ENCODE measurements around the gene KRTAP13-1. TPM values are rescaled to one million over a fixed set of nuclear protein-coding genes. Genes with fewer than 3 reads are reported as not detected.

The KRTAP13-1 gene
- total and polyA plus RNA-seq, 2 of the 4 experiments (the other 2 are of a cell fraction), result not detected

DNA sequence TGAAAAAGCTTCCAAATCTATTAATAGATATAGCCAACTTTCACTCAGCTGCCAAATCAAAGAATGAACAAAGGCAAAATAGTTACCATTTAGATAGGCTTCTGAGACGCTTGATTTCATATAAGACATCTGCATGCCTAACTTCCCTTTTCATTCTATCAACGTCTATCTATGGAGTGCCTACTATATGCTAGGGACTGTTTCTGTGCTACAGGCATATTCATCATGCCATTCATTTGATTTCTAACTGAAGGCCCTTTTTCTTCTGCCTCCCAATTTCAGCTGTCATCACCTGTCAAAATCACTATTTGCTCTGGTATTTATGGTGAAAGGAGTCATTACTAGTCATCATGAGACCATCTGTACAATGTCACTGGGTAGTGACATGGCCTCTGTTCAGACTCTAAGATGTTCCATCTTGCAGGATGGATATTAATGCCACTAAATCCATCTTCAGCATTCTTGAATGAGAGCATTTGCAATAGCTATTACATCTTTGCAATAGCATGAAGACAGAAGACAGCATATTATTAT is 4.3 kb upstream of the KRTAP13-1 start:
- in situ Hi-C loops (cut with MboI; ENCODE audit: low sequenced_read_pairs) (no loop called here), intact Hi-C loops (cut with micrococcal nuclease) (no loop called here), dilution Hi-C loops (cut with HindIII; ENCODE audit: low sequenced_read_pairs, unreplicated experiment) (no loop called here)
- H2AK9ac ChIP-seq (replicated peaks; ENCODE audit: low read depth, low read length, poor library complexity), result no peak overlapping the region
- H3K27ac ChIP-seq (ENCODE audit: insufficient read depth, low read length), result no peak overlapping the region
- H3K14ac ChIP-seq (replicated peaks; ENCODE audit: low read depth, low read length), result no peak overlapping the region
- TF ChIP-seq FOS (IDR thresholded peaks at IDR 0.05; ENCODE audit: low read depth, low read length) (no peak), MXI1 (IDR thresholded peaks at IDR 0.05; ENCODE audit: borderline replicate concordance, low read depth, low read length) (no peak), CHD1 (IDR thresholded peaks at IDR 0.05; ENCODE audit: low read depth, low read length) (no peak), RFX5 (IDR thresholded peaks at IDR 0.05; ENCODE audit: low read depth, low read length) (no peak), BHLHE40 (IDR thresholded peaks at IDR 0.05; ENCODE audit: low read depth, low read length) (no peak), CEBPB (IDR thresholded peaks at IDR 0.05; ENCODE audit: low read depth, low read length) (no peak), NFE2L2 (IDR thresholded peaks at IDR 0.05; ENCODE audit: low read depth, low read length) (no peak), RCOR1 (IDR thresholded peaks at IDR 0.05; ENCODE audit: insufficient replicate concordance, low read length) (no peak), MAFK (IDR thresholded peaks at IDR 0.05; ENCODE audit: low read depth, low read length) (no peak)
- TF ChIP-seq, protein P1, sequence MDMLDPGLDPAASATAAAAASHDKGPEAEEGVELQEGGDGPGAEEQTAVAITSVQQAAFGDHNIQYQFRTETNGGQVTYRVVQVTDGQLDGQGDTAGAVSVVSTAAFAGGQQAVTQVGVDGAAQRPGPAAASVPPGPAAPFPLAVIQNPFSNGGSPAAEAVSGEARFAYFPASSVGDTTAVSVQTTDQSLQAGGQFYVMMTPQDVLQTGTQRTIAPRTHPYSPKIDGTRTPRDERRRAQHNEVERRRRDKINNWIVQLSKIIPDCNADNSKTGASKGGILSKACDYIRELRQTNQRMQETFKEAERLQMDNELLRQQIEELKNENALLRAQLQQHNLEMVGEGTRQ (IDR thresholded peaks at IDR 0.05; ENCODE audit: low read depth, low read length), result no peak
- TF ChIP-seq, protein P2, sequence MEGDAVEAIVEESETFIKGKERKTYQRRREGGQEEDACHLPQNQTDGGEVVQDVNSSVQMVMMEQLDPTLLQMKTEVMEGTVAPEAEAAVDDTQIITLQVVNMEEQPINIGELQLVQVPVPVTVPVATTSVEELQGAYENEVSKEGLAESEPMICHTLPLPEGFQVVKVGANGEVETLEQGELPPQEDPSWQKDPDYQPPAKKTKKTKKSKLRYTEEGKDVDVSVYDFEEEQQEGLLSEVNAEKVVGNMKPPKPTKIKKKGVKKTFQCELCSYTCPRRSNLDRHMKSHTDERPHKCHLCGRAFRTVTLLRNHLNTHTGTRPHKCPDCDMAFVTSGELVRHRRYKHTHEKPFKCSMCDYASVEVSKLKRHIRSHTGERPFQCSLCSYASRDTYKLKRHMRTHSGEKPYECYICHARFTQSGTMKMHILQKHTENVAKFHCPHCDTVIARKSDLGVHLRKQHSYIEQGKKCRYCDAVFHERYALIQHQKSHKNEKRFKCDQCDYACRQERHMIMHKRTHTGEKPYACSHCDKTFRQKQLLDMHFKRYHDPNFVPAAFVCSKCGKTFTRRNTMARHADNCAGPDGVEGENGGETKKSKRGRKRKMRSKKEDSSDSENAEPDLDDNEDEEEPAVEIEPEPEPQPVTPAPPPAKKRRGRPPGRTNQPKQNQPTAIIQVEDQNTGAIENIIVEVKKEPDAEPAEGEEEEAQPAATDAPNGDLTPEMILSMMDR (conservative IDR thresholded peaks at IDR 0.05; ENCODE audit: low read depth, low read length), result no peak
- H3K9me1 ChIP-seq (ENCODE audit: insufficient read depth, low read length), result no peaks in the 10 kb centered on the region
- no peak overlapping the region for H2BK120ac ChIP-seq (ENCODE audit: low read depth, low read length)
- no peak overlapping the region for H3K4me3 ChIP-seq (ENCODE audit: insufficient read depth, low read depth, low read length)
- no peak overlapping the region for H2BK5ac ChIP-seq (ENCODE audit: low read depth, low read length, poor library complexity, severe bottlenecking)
- H3K4me2 ChIP-seq (ENCODE audit: low read depth, low read length), result no peak overlapping the region
- H4K8ac ChIP-seq (ENCODE audit: low read depth in 2 of 2, low read length in 2 of 2), result no peak overlapping the region
- WGBS, 2 experiments (ENCODE audit: extremely low coverage in 2 of 2, insufficient read length in 1 of 2), result no CpG with 5 or more reads among the region's 2 CpGs
- H3K4ac ChIP-seq (ENCODE audit: low read depth, low read length), result no peak overlapping the region
- H3K18ac ChIP-seq (ENCODE audit: low read depth, low read length), result no peak overlapping the region
- H2AK5ac ChIP-seq (ENCODE audit: low read depth, low read length), result no peak overlapping the region
- no peaks in the 10 kb centered on the region for H4K20me1 ChIP-seq (ENCODE audit: insufficient read depth, low read length)
- H3K23ac ChIP-seq (ENCODE audit: low read depth, low read length), result no peak overlapping the region
- no peak overlapping the region for H3K56ac ChIP-seq (ENCODE audit: extremely low read depth, insufficient read depth, low read length)
- H2AFZ ChIP-seq (replicated peaks; ENCODE audit: low read length, poor library complexity), result no peak overlapping the region
- H3K79me1 ChIP-seq (ENCODE audit: low read depth in 1 of 2, low read length in 2 of 2), result no peaks in the 10 kb centered on the region
- ATAC-seq (ENCODE audit: low read depth) (no peak), DNase-seq (no peak)
- peaks cover 25% of the 10 kb centered on the region for H3K9me3 ChIP-seq (ENCODE audit: control insufficient read depth, insufficient read depth, low read length)
- no TSS peak for BruUV-seq (replicated peaks)
- no peaks in the 10 kb centered on the region for H3K4me1 ChIP-seq (ENCODE audit: control insufficient read depth, insufficient read depth, low read length)
- POLR2A ChIA-PET (ENCODE audit: unreplicated experiment), result no interaction called here
- no peak overlapping the region for H4K91ac ChIP-seq (ENCODE audit: insufficient read depth, low read depth, low read length)
- no peak overlapping the region for H4K5ac ChIP-seq (ENCODE audit: low read depth, low read length)
- no peak overlapping the region for H2BK15ac ChIP-seq (ENCODE audit: low read depth, low read length)
- H3K36me3 ChIP-seq (ENCODE audit: control insufficient read depth, insufficient read depth, low read length), result no peaks in the 10 kb centered on the region
- no peaks in the 10 kb centered on the region for H3K27me3 ChIP-seq (ENCODE audit: control insufficient read depth, insufficient read depth, low read length)
- H3K9ac ChIP-seq (ENCODE audit: low read depth, low read length), result no peak overlapping the region
- CTCF ChIA-PET, result no interaction called here
- H2BK20ac ChIP-seq (ENCODE audit: low read depth, low read length), result no peak overlapping the region
